Measurements from ENCODE around the gene ALDOB. TPM values are rescaled to one million over a fixed set of nuclear protein-coding genes. Genes with fewer than 3 reads are reported as not detected.
A peak's percentile ranks its signal among the peaks of the same experiment; 100 is the strongest.

The ALDOB gene
- total RNA-seq, 2 experiments from 2014 or later, result not detected

- POLR2A ChIA-PET, result no interaction called here
- no peak overlapping the region for H3K27ac Mint-ChIP-seq
- no peak for TF ChIP-seq CTCF (IDR thresholded peaks at IDR 0.05)
- intact Hi-C loops (cut with micrococcal nuclease), result no loop called here
- DNase-seq (no peak), ATAC-seq (no peak)
- H3K4me3 Mint-ChIP-seq, result no peak overlapping the region
- H3K27me3 Mint-ChIP-seq, result peaks cover 24% of the 10 kb centered on the region
- no peaks in the 10 kb centered on the region for H3K4me1 Mint-ChIP-seq (ENCODE audit: low read depth)
- CTCF ChIA-PET, result interaction anchor here (1.3 to 5.0 kb wide), 3 partner anchors 18 to 107 kb away, joined by 3 to 49 read pairs (median 4); no protein-coding TSS in a partner anchor
- no peaks in the 10 kb centered on the region for H3K9me3 Mint-ChIP-seq
- H3K36me3 Mint-ChIP-seq (ENCODE audit: low read depth), result no peaks in the 10 kb centered on the region
Measured at GRCh38 chr9:101460965-101461364, 25.4 kb upstream of the ALDOB start.

GRCh38 chr9:101458963-101459631, 23.5 kb upstream of the ALDOB start:
- ATAC-seq, result peak; percentile 87
- peak; percentile 20 for DNase-seq

GRCh38 chr9:101457003-101457402, 21.4 kb upstream of the ALDOB start:
- Mint-ChIP-seq H3K4me3 (no peak overlapping the region), H3K4me1 (ENCODE audit: low read depth) (no peaks in the 10 kb centered on the region), H3K27me3 (peaks cover 6% of the 10 kb centered on the region), H3K36me3 (ENCODE audit: low read depth) (no peaks in the 10 kb centered on the region), H3K9me3 (peaks cover 1% of the 10 kb centered on the region), H3K27ac (no peak overlapping the region)
- POLR2A ChIA-PET, result no interaction called here
- no peak for TF ChIP-seq CTCF (IDR thresholded peaks at IDR 0.05)
- ATAC-seq, result no peak
- CTCF ChIA-PET, result interaction anchor here (1.0 to 1.3 kb wide), 2 partner anchors 73 to 74 kb away, joined by 3 read pairs; no protein-coding TSS in a partner anchor
- no peak for DNase-seq
- intact Hi-C loops (cut with micrococcal nuclease), result no loop called here

More at GRCh38 chr9:101458963-101459631, 23.5 kb upstream of the ALDOB start:
- Mint-ChIP-seq H3K27me3 (peaks cover 14% of the 10 kb centered on the region), H3K9me3 (no peaks in the 10 kb centered on the region), H3K36me3 (ENCODE audit: low read depth) (no peaks in the 10 kb centered on the region), H3K27ac (no peak overlapping the region), H3K4me3 (no peak overlapping the region), H3K4me1 (ENCODE audit: low read depth) (no peaks in the 10 kb centered on the region)
- ChIA-PET POLR2A (interaction anchor here (0.9 kb wide), 1 partner anchor 9 kb away, joined by 4 read pairs; no protein-coding TSS in a partner anchor), CTCF (interaction anchor here (0.8 to 5.0 kb wide), 20 partner anchors 8 to 104 kb away, joined by 3 to 49 read pairs (median 5); partner anchors contain the start of genes MRPL50, RNF20 and ZNF189)
- intact Hi-C loops (cut with micrococcal nuclease), result loop anchor here (1.0 kb wide), 1 partner anchor 71 kb away; no protein-coding TSS in a partner anchor
- peak; percentile 62 for TF ChIP-seq CTCF (IDR thresholded peaks at IDR 0.05)

GRCh38 chr9:101455656-101456240, 20.2 kb upstream of the ALDOB start:
- ATAC-seq (no peak), DNase-seq (no peak)
- TF ChIP-seq CTCF (IDR thresholded peaks at IDR 0.05), result no peak
- intact Hi-C loops (cut with micrococcal nuclease), result no loop called here
- H3K4me3 Mint-ChIP-seq, result no peak overlapping the region
- no peaks in the 10 kb centered on the region for H3K4me1 Mint-ChIP-seq (ENCODE audit: low read depth)
- POLR2A ChIA-PET, result no interaction called here
- CTCF ChIA-PET, result interaction anchor here (1.3 kb wide), 1 partner anchor 76 kb away, joined by 3 read pairs; no protein-coding TSS in a partner anchor
- peaks cover 3% of the 10 kb centered on the region for H3K9me3 Mint-ChIP-seq
- H3K27ac Mint-ChIP-seq, result no peak overlapping the region
- no peaks in the 10 kb centered on the region for H3K36me3 Mint-ChIP-seq (ENCODE audit: low read depth)
- peaks cover 12% of the 10 kb centered on the region for H3K27me3 Mint-ChIP-seq

All from activated CD8-positive, alpha-beta T cell treated with anti-CD3 and anti-CD28 coated beads for 36 hours (primary cell).